K562 (cell line): ENCODE results near the gene DPY19L3. TPM values are rescaled to one million over a fixed set of nuclear protein-coding genes. Genes with fewer than 3 reads are reported as not detected.
A peak's percentile ranks its signal among the peaks of the same experiment; 100 is the strongest.

ENCODE experiments used
- CHAMP1 ChIP-seq: fragments of 450-650 bp; IDR thresholded peaks from 2 replicates; pipeline ENCODE4 v1.6.1; 2016; ENCODE audit warnings: mild to moderate bottlenecking
- FOXK2 ChIP-seq, 2 experiments: fragments of 450-650 bp; IDR thresholded peaks in 1 of 2; conservative IDR thresholded peaks in 1 of 2; 2 replicates each; pipeline ENCODE4 v1.6.1; 2016; ENCODE audit warnings: low read depth in 2 of 2, mild to moderate bottlenecking in 1 of 2
- HES1 ChIP-seq: fragments of 450-650 bp; IDR thresholded peaks from 2 replicates; pipeline ENCODE4 v1.6.1; 2016; ENCODE audit warnings: low read depth, mild to moderate bottlenecking, moderate library complexity
- HMG20A ChIP-seq: fragments of 450-650 bp; formaldehyde crosslinking; conservative IDR thresholded peaks from 2 replicates; pipeline ENCODE4 v1.4.0; 2020; ENCODE audit warnings: mild to moderate bottlenecking, mixed read lengths
- LARP7 ChIP-seq: fragments of 450-650 bp; IDR thresholded peaks from 2 replicates; pipeline ENCODE4 v1.6.1; 2016
- MGA ChIP-seq: fragments of 450-650 bp; IDR thresholded peaks from 2 replicates; pipeline ENCODE4 v1.6.1; 2016; ENCODE audit warnings: mild to moderate bottlenecking, moderate library complexity
- RFX1 ChIP-seq: fragments of 450-650 bp; IDR thresholded peaks from 2 replicates; pipeline ENCODE4 v1.6.1; 2016; ENCODE audit warnings: mild to moderate bottlenecking, moderate library complexity
- THRAP3 ChIP-seq: fragments of 450-650 bp; IDR thresholded peaks from 2 replicates; pipeline ENCODE4 v1.6.1; 2016; ENCODE audit warnings: mild to moderate bottlenecking, inconsistent platforms, borderline replicate concordance
- ZFX ChIP-seq: sonication (generic); formaldehyde crosslinking; IDR thresholded peaks from 2 replicates; pipeline ENCODE4 v1.8.0; 2022; ENCODE audit warnings: mild to moderate bottlenecking, missing genetic modification reagents, moderate library complexity
- ZNF766 ChIP-seq: fragments of 200-800 bp; sonication (Bioruptor generic); conservative IDR thresholded peaks from 2 replicates; pipeline ENCODE4 v1.6.1; 2016; ENCODE audit warnings: missing genetic modification characterization, missing compliant biosample characterization
- polyA plus RNA-seq, 8 experiments: library from polyadenylated mRNA; depleted of rRNA in 4 of 8; stranded (reverse) in 5 of 8; unstranded in 3 of 8; fragments of >200 nt; fragmentation: Nextera tagmentation in 2 of 8; fragmentation: Illumina TruSeq in 1 of 8; extraction: Ambion mirVana in 2 of 8; extraction: Trizol in 1 of 8; gene quantifications; 2 replicates each; pipeline versions ENCODE4 v1.2.1 to v1.2.3, GENCODE V29; 2011 to 2014; ENCODE audit warnings: inconsistent platforms in 1 of 8, missing spikeins in 1 of 8
- total RNA-seq, 7 experiments: library from RNA; depleted of rRNA in 6 of 7; stranded (reverse); fragments of >200 nt in 6 of 7; fragmentation: Illumina TruSeq in 2 of 7; extraction: Trizol in 2 of 7; gene quantifications; 2 replicates each; pipeline versions ENCODE4 v1.2.1 to v1.2.3, GENCODE V29; 2011 to 2021; ENCODE audit warnings: low replicate concordance in 1 of 7

Gene DPY19L3
- total and polyA plus RNA-seq, 9 of the 15 experiments (the other 6 are each of a cell fraction or from before 2014, with no cell fraction given): 4.7 to 39.2 (median 22.0) TPM

- TF ChIP-seq MGA: peak; percentile 22; the same call in 1 of the 2 replicates
- TF ChIP-seq FOXK2 (conservative IDR thresholded peaks at IDR 0.05 in 1 of 2, IDR thresholded peaks at IDR 0.05 in 1 of 2; ENCODE audit: low read depth in 2 of 2): peak; percentile 97 to 98
- TF ChIP-seq HES1: peak; percentile 60
- TF ChIP-seq THRAP3: peak; percentile 72; the same call in 1 of the 2 replicates
- TF ChIP-seq ZFX: 0 out of 2 replicates have a peak, but pooled peaks have one; percentile 13
- TF ChIP-seq ZNF766 (CRISPR knock-in tag): peak; percentile 81; the same call in 1 of the 2 replicates
- TF ChIP-seq CHAMP1: peak; percentile 91
- TF ChIP-seq HMG20A: no peak
- TF ChIP-seq LARP7: 0 out of 2 replicates have a peak, but pooled peaks have one; percentile 21
- TF ChIP-seq RFX1: peak; percentile 21
Observed at GRCh38 chr19:32373585-32374295, 31.8 kb upstream of the DPY19L3 start (continued).
